ENCODE data around the gene SH2D2A. TPM values are rescaled to one million over a fixed set of nuclear protein-coding genes. Genes with fewer than 3 reads are reported as not detected.
A peak's percentile ranks its signal among the peaks of the same experiment; 100 is the strongest.

Gene SH2D2A
- polyA plus RNA-seq, 1 of the 3 experiments (the other 2 are of a cell fraction), result not detected

DNA sequence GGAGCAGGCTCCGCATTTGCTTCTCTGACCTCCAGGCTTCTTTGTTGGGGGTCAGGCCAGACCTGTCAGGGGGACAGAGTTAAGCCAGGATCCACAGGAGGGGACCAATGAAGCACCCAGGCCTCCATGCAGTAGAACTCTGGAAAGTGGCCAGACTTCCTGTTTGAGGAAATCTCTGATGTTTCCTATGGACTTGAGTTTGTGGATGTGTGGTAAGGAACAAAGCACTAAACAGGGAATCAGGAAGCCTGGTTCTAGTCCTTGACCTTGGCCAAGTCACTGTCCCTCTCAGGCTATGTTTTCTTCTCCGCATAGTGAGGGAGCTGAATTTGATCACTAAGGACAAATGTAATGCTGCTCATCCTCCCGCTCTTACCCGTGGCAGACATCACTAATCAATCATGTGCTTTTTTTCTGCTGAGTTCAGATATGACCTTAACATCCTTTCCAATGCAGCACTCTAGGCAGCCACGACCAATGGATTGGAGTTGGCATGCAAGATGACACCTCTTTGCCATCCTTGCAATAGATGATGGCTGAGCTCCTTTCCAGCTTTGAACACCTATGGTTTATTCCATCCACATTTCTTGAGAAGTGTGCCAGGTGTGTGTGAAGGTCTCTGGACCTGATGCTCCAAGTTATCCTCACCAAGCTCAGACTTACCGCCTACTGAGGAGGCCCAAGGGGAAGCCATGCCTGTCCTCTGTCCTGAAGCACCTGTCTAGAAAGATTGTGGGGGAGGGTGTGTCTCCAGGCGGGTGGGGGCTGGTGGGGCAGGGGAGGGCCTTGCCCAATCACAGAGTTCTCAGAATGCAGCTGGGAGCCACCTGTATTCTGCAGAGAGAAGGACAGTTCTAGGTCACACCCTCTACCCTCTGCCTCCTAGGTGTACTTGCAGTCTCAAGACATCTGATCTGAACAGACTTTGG is 9.9 kb downstream of the SH2D2A start:
- ChIA-PET POLR2A (interaction anchor here (2.0 kb wide), 1 partner anchor 55 kb away, joined by 5 read pairs; no protein-coding TSS in a partner anchor), CTCF (interaction anchor here (0.6 to 16.9 kb wide), 11 partner anchors 10 to 121 kb away, joined by 3 to 566 read pairs (median 6); partner anchors contain the start of genes INSRR and NTRK1)
- no peak overlapping the region for H2AFZ ChIP-seq (ENCODE audit: low read depth)
- WGBS (ENCODE audit: low lambda C conversion rate), result 90% methylated on average over 7 of the region's 7 CpGs
- H3K27ac ChIP-seq (ENCODE audit: low read depth in 2 of 2, low read length in 1 of 2), result peak overlapping the region in 1 of 2 experiments; percentile 89; a peak in 2 of 4 replicates
- TF ChIP-seq, protein P1, sequence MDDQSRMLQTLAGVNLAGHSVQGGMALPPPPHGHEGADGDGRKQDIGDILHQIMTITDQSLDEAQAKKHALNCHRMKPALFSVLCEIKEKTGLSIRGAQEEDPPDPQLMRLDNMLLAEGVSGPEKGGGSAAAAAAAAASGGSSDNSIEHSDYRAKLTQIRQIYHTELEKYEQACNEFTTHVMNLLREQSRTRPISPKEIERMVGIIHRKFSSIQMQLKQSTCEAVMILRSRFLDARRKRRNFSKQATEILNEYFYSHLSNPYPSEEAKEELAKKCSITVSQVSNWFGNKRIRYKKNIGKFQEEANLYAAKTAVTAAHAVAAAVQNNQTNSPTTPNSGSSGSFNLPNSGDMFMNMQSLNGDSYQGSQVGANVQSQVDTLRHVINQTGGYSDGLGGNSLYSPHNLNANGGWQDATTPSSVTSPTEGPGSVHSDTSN (IDR thresholded peaks at IDR 0.05), result no peak
- TF ChIP-seq GATA2 (CRISPR knock-in tag; IDR thresholded peaks at IDR 0.05), result no peak
- TF ChIP-seq EP300 (IDR thresholded peaks at IDR 0.05; ENCODE audit: borderline replicate concordance in 1 of 2, low read depth in 1 of 2, low read length in 1 of 2), result no peak
- TF ChIP-seq, protein P2, sequence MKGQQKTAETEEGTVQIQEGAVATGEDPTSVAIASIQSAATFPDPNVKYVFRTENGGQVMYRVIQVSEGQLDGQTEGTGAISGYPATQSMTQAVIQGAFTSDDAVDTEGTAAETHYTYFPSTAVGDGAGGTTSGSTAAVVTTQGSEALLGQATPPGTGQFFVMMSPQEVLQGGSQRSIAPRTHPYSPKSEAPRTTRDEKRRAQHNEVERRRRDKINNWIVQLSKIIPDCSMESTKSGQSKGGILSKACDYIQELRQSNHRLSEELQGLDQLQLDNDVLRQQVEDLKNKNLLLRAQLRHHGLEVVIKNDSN (IDR thresholded peaks at IDR 0.05; ENCODE audit: borderline replicate concordance, low read depth), result no peak
- TF ChIP-seq, protein P3, sequence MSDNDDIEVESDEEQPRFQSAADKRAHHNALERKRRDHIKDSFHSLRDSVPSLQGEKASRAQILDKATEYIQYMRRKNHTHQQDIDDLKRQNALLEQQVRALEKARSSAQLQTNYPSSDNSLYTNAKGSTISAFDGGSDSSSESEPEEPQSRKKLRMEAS (IDR thresholded peaks at IDR 0.05; ENCODE audit: low read depth), result no peak
- TF ChIP-seq, protein P4, sequence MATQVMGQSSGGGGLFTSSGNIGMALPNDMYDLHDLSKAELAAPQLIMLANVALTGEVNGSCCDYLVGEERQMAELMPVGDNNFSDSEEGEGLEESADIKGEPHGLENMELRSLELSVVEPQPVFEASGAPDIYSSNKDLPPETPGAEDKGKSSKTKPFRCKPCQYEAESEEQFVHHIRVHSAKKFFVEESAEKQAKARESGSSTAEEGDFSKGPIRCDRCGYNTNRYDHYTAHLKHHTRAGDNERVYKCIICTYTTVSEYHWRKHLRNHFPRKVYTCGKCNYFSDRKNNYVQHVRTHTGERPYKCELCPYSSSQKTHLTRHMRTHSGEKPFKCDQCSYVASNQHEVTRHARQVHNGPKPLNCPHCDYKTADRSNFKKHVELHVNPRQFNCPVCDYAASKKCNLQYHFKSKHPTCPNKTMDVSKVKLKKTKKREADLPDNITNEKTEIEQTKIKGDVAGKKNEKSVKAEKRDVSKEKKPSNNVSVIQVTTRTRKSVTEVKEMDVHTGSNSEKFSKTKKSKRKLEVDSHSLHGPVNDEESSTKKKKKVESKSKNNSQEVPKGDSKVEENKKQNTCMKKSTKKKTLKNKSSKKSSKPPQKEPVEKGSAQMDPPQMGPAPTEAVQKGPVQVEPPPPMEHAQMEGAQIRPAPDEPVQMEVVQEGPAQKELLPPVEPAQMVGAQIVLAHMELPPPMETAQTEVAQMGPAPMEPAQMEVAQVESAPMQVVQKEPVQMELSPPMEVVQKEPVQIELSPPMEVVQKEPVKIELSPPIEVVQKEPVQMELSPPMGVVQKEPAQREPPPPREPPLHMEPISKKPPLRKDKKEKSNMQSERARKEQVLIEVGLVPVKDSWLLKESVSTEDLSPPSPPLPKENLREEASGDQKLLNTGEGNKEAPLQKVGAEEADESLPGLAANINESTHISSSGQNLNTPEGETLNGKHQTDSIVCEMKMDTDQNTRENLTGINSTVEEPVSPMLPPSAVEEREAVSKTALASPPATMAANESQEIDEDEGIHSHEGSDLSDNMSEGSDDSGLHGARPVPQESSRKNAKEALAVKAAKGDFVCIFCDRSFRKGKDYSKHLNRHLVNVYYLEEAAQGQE (IDR thresholded peaks at IDR 0.05; ENCODE audit: low read depth, low read length), result no peak
- no peak for TF ChIP-seq MEF2A (IDR thresholded peaks at IDR 0.05; ENCODE audit: borderline replicate concordance, low read depth)
- peaks cover 5% of the 10 kb centered on the region for H3F3A ChIP-seq (replicated peaks; ENCODE audit: insufficient read depth)
- H3K9me2 ChIP-seq, result no peaks in the 10 kb centered on the region
- no peak overlapping the region for H3K4me2 ChIP-seq
- peaks cover 9% of the 10 kb centered on the region for H4K20me1 ChIP-seq (ENCODE audit: insufficient read depth)
- no peak overlapping the region for H3K9ac ChIP-seq
- no peaks in the 10 kb centered on the region for H3K27me3 ChIP-seq (ENCODE audit: insufficient read depth)
- no peak overlapping the region for H3K4me3 ChIP-seq (ENCODE audit: low read depth in 2 of 2, low read length in 1 of 2)
- H3K9me3 ChIP-seq, result no peaks in the 10 kb centered on the region
- H3K79me2 ChIP-seq (ENCODE audit: insufficient read depth), result no peaks in the 10 kb centered on the region
- peaks cover 9 to 56% of the 10 kb centered on the region in 2 experiments for H3K4me1 ChIP-seq (ENCODE audit: control insufficient read depth in 1 of 2, insufficient read depth in 2 of 2, low read depth in 1 of 2, low read length in 1 of 2)
- peaks cover 0 to 5% of the 10 kb centered on the region in 2 experiments for H3K36me3 ChIP-seq (replicated peaks in 1 of 2; ENCODE audit: control insufficient read depth in 1 of 2, insufficient read depth in 2 of 2, low read length in 1 of 2)
- peak; percentile 21 for DNase-seq
